Natural killer cell (primary cell): ENCODE data around the gene RPS25. TPM values are rescaled to one million over a fixed set of nuclear protein-coding genes. Genes with fewer than 3 reads are reported as not detected.
"Not testable (repeated sequence)": the region's sequence is repeated elsewhere in the genome, so short reads cannot be mapped to it uniquely, and the experiment has no call there.

Experiments used
- ATAC-seq, 3 donors: fragments of 150-1000 bp in 2 of 3; fragments of 200-7000 bp in 1 of 3; cut with Tn5 transposase; 1 replicate in 1 of 3; 2 replicates in 2 of 3; pipeline ENCODE4 v1.10.0; 2021; ENCODE audit warnings: mild to moderate bottlenecking in 2 of 3, moderate library complexity in 2 of 3
- DNase-seq, 2 donors: peaks; one replicate each; pipeline versions ENCODE4 v3.0.0 to v3.0.0-alpha.2; 2013 to 2021; ENCODE audit warnings: mixed read lengths in 1 of 2
- H3K27ac ChIP-seq: one replicate; pipeline ENCODE4 v1.5.1; 2013; ENCODE audit warnings: mild to moderate bottlenecking, low read length
- H3K27me3 ChIP-seq: one replicate; pipeline ENCODE4 v1.6.1; 2013; ENCODE audit warnings: low read length; ENCODE audit not compliant: control insufficient read depth, insufficient read depth
- H3K36me3 ChIP-seq: one replicate; pipeline ENCODE4 v1.6.1; 2013; ENCODE audit warnings: low read length; ENCODE audit not compliant: control insufficient read depth, insufficient read depth
- H3K4me1 ChIP-seq: one replicate; pipeline ENCODE4 v1.6.1; 2013; ENCODE audit warnings: low read length; ENCODE audit not compliant: control insufficient read depth, insufficient read depth
- H3K4me3 ChIP-seq: one replicate; pipeline ENCODE4 v1.5.1; 2013; ENCODE audit warnings: low read length
- H3K9me3 ChIP-seq: one replicate; pipeline ENCODE4 v1.6.1; 2013; ENCODE audit warnings: low read length; ENCODE audit not compliant: control insufficient read depth, insufficient read depth
- H3K27ac Mint-ChIP-seq, 2 donors: one replicate each; pipeline ENCODE4 v1.8.0; 2022; ENCODE audit warnings: mild to moderate bottlenecking in 2 of 2, mixed read lengths in 2 of 2, moderate library complexity in 1 of 2
- H3K27me3 Mint-ChIP-seq, 2 donors: one replicate each; pipeline ENCODE4 v1.8.0; 2022; ENCODE audit warnings: low read depth in 2 of 2, mixed read lengths in 2 of 2
- H3K36me3 Mint-ChIP-seq: one replicate; pipeline ENCODE4 v1.8.0; 2022; ENCODE audit warnings: mixed read lengths
- H3K4me1 Mint-ChIP-seq, 2 donors: one replicate each; pipeline ENCODE4 v1.8.0; 2022; ENCODE audit warnings: mixed read lengths in 2 of 2
- H3K4me3 Mint-ChIP-seq: one replicate; pipeline ENCODE4 v1.8.0; 2022; ENCODE audit warnings: mild to moderate bottlenecking, moderate library complexity, mixed read lengths
- H3K9me3 Mint-ChIP-seq, 2 donors: one replicate each; pipeline ENCODE4 v1.8.0; 2022; ENCODE audit warnings: mixed read lengths in 2 of 2
- CTCF ChIP-seq: fragments of 200-600 bp; IDR thresholded peaks from one replicate; pipeline ENCODE4 v1.8.0; 2022; ENCODE audit warnings: antibody characterized with exemption
- WGBS: methylation state at CpG from one replicate; pipeline ENCODE4 v1.1.7; 2013; ENCODE audit warnings: missing lambda C conversion rate; ENCODE audit not compliant: insufficient coverage; 5-methylcytosine and 5-hydroxymethylcytosine counted together
- intact Hi-C: fragments of 100-400 bp; cut with micrococcal nuclease; formaldehyde crosslinking; loops from one replicate; pipeline ENCODE4 v1.14.2; 2022
- total RNA-seq, 4 donors: library from RNA; stranded (reverse); fragments of 120-200 nt in 1 of 4; gene quantifications; one replicate each; pipeline versions ENCODE4 v1.2.3 to v1.2.4, GENCODE V29; 2013 to 2022

RPS25 gene
- total RNA-seq, 3 donors from 2014 or later (not counting 1 experiment from before 2014, with no cell fraction given): 870 to 1,051 (median 887) TPM

- H3K36me3 ChIP-seq: peaks cover 46% of the 10 kb centered on the region
- no peak overlapping the region for H3K4me3 ChIP-seq
- no peak for TF ChIP-seq CTCF
- no peak for ATAC-seq
- 93% methylated on average over 15 of the region's 15 CpGs for WGBS
- H3K4me1 ChIP-seq: peaks cover 8% of the 10 kb centered on the region
- no peak for DNase-seq
- H3K36me3 Mint-ChIP-seq: peaks cover 8% of the 10 kb centered on the region
- no peaks in the 10 kb centered on the region for H3K27me3 ChIP-seq
- H3K27me3 Mint-ChIP-seq: no peaks in the 10 kb centered on the region
- H3K4me1 Mint-ChIP-seq: peaks cover 12 to 21% of the 10 kb centered on the region in 2 donors
- no peaks in the 10 kb centered on the region for H3K9me3 Mint-ChIP-seq
- no peaks in the 10 kb centered on the region for H3K9me3 ChIP-seq
- intact Hi-C loops: no loop called here
- H3K27ac ChIP-seq: no peak overlapping the region
- H3K4me3 Mint-ChIP-seq: no peak overlapping the region
- peak overlapping the region; percentile 18 to 80 for H3K27ac Mint-ChIP-seq
Observed at GRCh38 chr11:119024430-119025098, 6.4 kb upstream of the RPS25 start.

GRCh38 chr11:119023741-119024140, 5.6 kb upstream of the RPS25 start:
- Histone ChIP-seq H3K4me3 (no peak overlapping the region), H3K27me3 (no peaks in the 10 kb centered on the region), H3K9me3 (no peaks in the 10 kb centered on the region), H3K36me3 (peaks cover 46% of the 10 kb centered on the region), H3K27ac (no peak overlapping the region), H3K4me1 (peaks cover 16% of the 10 kb centered on the region)
- Mint-ChIP-seq H3K36me3 (peaks cover 8% of the 10 kb centered on the region), H3K27me3 (no peaks in the 10 kb centered on the region), H3K4me3 (no peak overlapping the region), H3K27ac (peak overlapping the region; percentile 18 to 80), H3K9me3 (no peaks in the 10 kb centered on the region), H3K4me1 (peaks cover 13 to 14% of the 10 kb centered on the region in 2 donors)
- no peak for DNase-seq
- ATAC-seq: no peak
- intact Hi-C loops: no loop called here
- TF ChIP-seq CTCF: no peak

GRCh38 chr11:119021631-119022030, 3.5 kb upstream of the RPS25 start:
- H3K4me3 Mint-ChIP-seq: peak overlapping the region; percentile 28
- no peak for TF ChIP-seq CTCF
- H3K27ac ChIP-seq: no peak overlapping the region
- H3K4me1 Mint-ChIP-seq: peaks cover 23 to 26% of the 10 kb centered on the region in 2 donors
- no peaks in the 10 kb centered on the region for H3K27me3 ChIP-seq
- 92% methylated on average over 4 of the region's 5 CpGs for WGBS
- peak overlapping the region in 1 of 2 donors; percentile 31 for H3K27ac Mint-ChIP-seq
- H3K4me3 ChIP-seq: no peak overlapping the region
- no peaks in the 10 kb centered on the region for H3K9me3 Mint-ChIP-seq
- no peaks in the 10 kb centered on the region for H3K27me3 Mint-ChIP-seq
- peaks cover 50% of the 10 kb centered on the region for H3K36me3 ChIP-seq
- H3K36me3 Mint-ChIP-seq: peaks cover 8% of the 10 kb centered on the region
- ATAC-seq (no peak), DNase-seq (no peak)
- peaks cover 26% of the 10 kb centered on the region for H3K4me1 ChIP-seq
- intact Hi-C loops: no loop called here
- H3K9me3 ChIP-seq: no peaks in the 10 kb centered on the region

- H3K36me3 ChIP-seq: peaks cover 58% of the 10 kb centered on the region
- no peak overlapping the region for H3K4me3 ChIP-seq
- TF ChIP-seq CTCF: no peak
- no peaks in the 10 kb centered on the region for H3K27me3 ChIP-seq
- ATAC-seq (no peak), DNase-seq (no peak)
- peak overlapping the region; percentile 94 for H3K27ac ChIP-seq
- intact Hi-C loops: loop anchor here (2.0 to 5.0 kb wide), 4 partner anchors 37 to 187 kb away; partner anchors contain the start of genes CBL, DPAGT1, HYOU1 and VPS11
- H3K36me3 Mint-ChIP-seq: peaks cover 8% of the 10 kb centered on the region
- H3K4me1 ChIP-seq: peaks cover 33% of the 10 kb centered on the region
- peak overlapping the region; percentile 99 for H3K27ac Mint-ChIP-seq
- peak overlapping the region; percentile 99 for H3K4me3 Mint-ChIP-seq
- peaks cover 23 to 27% of the 10 kb centered on the region in 2 donors for H3K4me1 Mint-ChIP-seq
- H3K9me3 Mint-ChIP-seq: no peaks in the 10 kb centered on the region
- WGBS: 83% methylated on average over 2 of the region's 2 CpGs
- H3K27me3 Mint-ChIP-seq: no peaks in the 10 kb centered on the region
- H3K9me3 ChIP-seq: no peaks in the 10 kb centered on the region
Observed at GRCh38 chr11:119019996-119020395, 1.9 kb upstream of the RPS25 start.

- intact Hi-C loops: loop anchor here (5.0 kb wide), 3 partner anchors 40 to 190 kb away; partner anchors contain the start of genes CBL, DPAGT1 and HYOU1
- H3K27ac Mint-ChIP-seq: peak overlapping the region; percentile 99
- DNase-seq: peak in 1 of 2 donors; percentile 40
- H3K36me3 ChIP-seq: peaks cover 53% of the 10 kb centered on the region
- H3K36me3 Mint-ChIP-seq, H3K9me3 Mint-ChIP-seq, H3K27me3 Mint-ChIP-seq, H3K9me3 ChIP-seq, ATAC-seq, H3K27me3 ChIP-seq: not testable (repeated sequence)
- H3K4me1 ChIP-seq: peaks cover 33% of the 10 kb centered on the region
- H3K4me3 Mint-ChIP-seq: peak overlapping the region; percentile 99
- peak overlapping the region; percentile 93 for H3K4me3 ChIP-seq
- H3K4me1 Mint-ChIP-seq: peaks cover 18 to 27% of the 10 kb centered on the region in 2 donors
- peak overlapping the region; percentile 94 for H3K27ac ChIP-seq
- WGBS: 2% methylated on average over 9 of the region's 10 CpGs
Observed at GRCh38 chr11:119017377-119017776, 766 bp downstream of the RPS25 start.
